ENCODE data around the gene CREBBP. TPM values are rescaled to one million over a fixed set of nuclear protein-coding genes. Genes with fewer than 3 reads are reported as not detected.
A peak's percentile ranks its signal among the peaks of the same experiment; 100 is the strongest.
"Not testable (repeated sequence)": the region's sequence is repeated elsewhere in the genome, so short reads cannot be mapped to it uniquely, and the experiment has no call there.

CREBBP gene
- total RNA-seq, 3 donors from 2014 or later = 61.6 to 82.6 (median 69.5) TPM

GRCh38 chr16:3889059-3889458 is 8.5 kb upstream of the CREBBP start:
- TF ChIP-seq POLR2A (IDR thresholded peaks at IDR 0.05) (no peak), POLR2AphosphoS5 (IDR thresholded peaks at IDR 0.05) (no peak), CTCF (IDR thresholded peaks at IDR 0.05) (no peak)
- no peak overlapping the region for H3K27ac ChIP-seq
- H3K4me1 ChIP-seq = no peaks in the 10 kb centered on the region
- no peaks in the 10 kb centered on the region for H3K9me3 ChIP-seq
- no peak overlapping the region for H3K4me3 ChIP-seq
- DNase-seq (ENCODE audit: low spot score in 2 of 2) = no peak
- intact Hi-C loops (cut with DNase I; ENCODE audit: low total_unique reads) = no loop called here
- H3K36me3 ChIP-seq = no peaks in the 10 kb centered on the region
- no peaks in the 10 kb centered on the region for H3K27me3 ChIP-seq

GRCh38 chr16:3885999-3886398 is 5.5 kb upstream of the CREBBP start:
- DNase-seq (ENCODE audit: low spot score in 2 of 2); H3K4me3 ChIP-seq; H3K36me3 ChIP-seq; H3K27ac ChIP-seq; H3K27me3 ChIP-seq; intact Hi-C loops (cut with DNase I; ENCODE audit: low total_unique reads); H3K9me3 ChIP-seq; H3K4me1 ChIP-seq: not testable (repeated sequence)

GRCh38 chr16:3884398-3884797 is 3.9 kb upstream of the CREBBP start:
- Histone ChIP-seq H3K4me1 (peaks cover 0 to 3% of the 10 kb centered on the region in 2 donors), H3K27ac (no peak overlapping the region), H3K36me3 (no peaks in the 10 kb centered on the region), H3K27me3 (no peaks in the 10 kb centered on the region), H3K9me3 (no peaks in the 10 kb centered on the region), H3K4me3 (no peak overlapping the region)
- TF ChIP-seq POLR2A (IDR thresholded peaks at IDR 0.05) = no peak
- intact Hi-C loops (cut with DNase I; ENCODE audit: low total_unique reads) = no loop called here
- no peak for DNase-seq (ENCODE audit: low spot score in 2 of 2)

- DNase-seq (ENCODE audit: low spot score in 2 of 2) = no peak
- no peak for TF ChIP-seq POLR2A (IDR thresholded peaks at IDR 0.05)
- no peak for TF ChIP-seq CTCF (IDR thresholded peaks at IDR 0.05)
- no peak for TF ChIP-seq POLR2AphosphoS5 (IDR thresholded peaks at IDR 0.05)
- Histone ChIP-seq H3K27ac (no peak overlapping the region), H3K9me3 (no peaks in the 10 kb centered on the region), H3K4me3 (no peak overlapping the region), H3K36me3 (no peaks in the 10 kb centered on the region), H3K27me3 (no peaks in the 10 kb centered on the region), H3K4me1 (peaks cover 3 to 5% of the 10 kb centered on the region in 2 donors)
- intact Hi-C loops (cut with DNase I; ENCODE audit: low total_unique reads) = no loop called here
These were observed 2.0 kb upstream of the CREBBP start for GRCh38 chr16:3882531-3882930.

- Histone ChIP-seq H3K27ac (peak overlapping the region in 1 of 2 donors; percentile 90), H3K36me3 (no peaks in the 10 kb centered on the region), H3K27me3 (no peaks in the 10 kb centered on the region), H3K9me3 (no peaks in the 10 kb centered on the region), H3K4me3 (peak overlapping the region; percentile 83 to 86 (median 84)), H3K4me1 (peaks cover 3 to 15% of the 10 kb centered on the region in 2 donors)
- DNase-seq (ENCODE audit: low spot score in 2 of 2) = peak in 1 of 2 donors; percentile 35
- no peak for TF ChIP-seq CTCF (IDR thresholded peaks at IDR 0.05)
- TF ChIP-seq POLR2A (IDR thresholded peaks at IDR 0.05) = no peak
- TF ChIP-seq POLR2AphosphoS5 (IDR thresholded peaks at IDR 0.05) = no peak
- intact Hi-C loops (cut with DNase I; ENCODE audit: low total_unique reads) = no loop called here
These were observed 1.0 kb upstream of the CREBBP start for GRCh38 chr16:3881499-3881990.

GRCh38 chr16:3879887-3880564 is 487 bp downstream of the CREBBP start:
- Histone ChIP-seq H3K27me3 (no peaks in the 10 kb centered on the region), H3K4me3 (peak overlapping the region; percentile 83 to 86 (median 84)), H3K4me1 (peaks cover 3 to 27% of the 10 kb centered on the region in 2 donors), H3K9me3 (no peaks in the 10 kb centered on the region), H3K36me3 (no peaks in the 10 kb centered on the region), H3K27ac (peak overlapping the region; percentile 90 to 100)
- intact Hi-C loops (cut with DNase I; ENCODE audit: low total_unique reads) = loop anchor here (1.0 kb wide), 1 partner anchor 197 kb away; no protein-coding TSS in a partner anchor
- DNase-seq (ENCODE audit: low spot score in 2 of 2) = peak; percentile 59 to 75
- TF ChIP-seq POLR2AphosphoS5 (IDR thresholded peaks at IDR 0.05) (no peak), POLR2A (IDR thresholded peaks at IDR 0.05) (no peak), CTCF (IDR thresholded peaks at IDR 0.05) (no peak)
